HEK293 (cell line): Measurements from ENCODE around the gene UBE2C.
"Not testable (repeated sequence)": the region's sequence is repeated elsewhere in the genome, so short reads cannot be mapped to it uniquely, and the experiment has no call there.

Source experiments
- CTCF ChIA-PET: fragments of 350-600 bp; formaldehyde crosslinking; extraction: SDS; loops from one replicate; lab custom pipeline; 2021; ENCODE audit warnings: antibody characterized with exemption; lab: Yijun Ruan, JAX
- POLR2A ChIA-PET: fragments of 300-600 bp; formaldehyde crosslinking; extraction: SDS; loops from one replicate; lab custom pipeline; 2020; ENCODE audit warnings: antibody characterized with exemption, inconsistent platforms; lab: Yijun Ruan, JAX
- H3K27ac ChIP-seq: fragments of 200-500 bp; sonication (Bioruptor generic); 2 replicates; pipeline ENCODE4 v1.5.1; 2014; ENCODE audit warnings: low read depth, low read length, control low read depth, inconsistent platforms; ENCODE audit errors: extremely low read depth
- H3K36me3 ChIP-seq, 2 experiments: fragments of 200-500 bp in 1 of 2; sonication (Bioruptor generic) in 1 of 2; 1 replicate in 1 of 2; 2 replicates in 1 of 2; pipeline ENCODE4 v1.5.1; 2014 to 2017; ENCODE audit warnings: inconsistent platforms in 2 of 2, low read length in 2 of 2; ENCODE audit not compliant: control insufficient read depth in 2 of 2, insufficient read depth in 1 of 2
- H3K4me1 ChIP-seq: fragments of 200-500 bp; sonication (Bioruptor generic); 2 replicates; pipeline ENCODE4 v1.5.1; 2014; ENCODE audit warnings: mild to moderate bottlenecking, low read length, inconsistent platforms; ENCODE audit not compliant: control insufficient read depth, insufficient read depth
- H3K4me3 ChIP-seq: 2 replicates; pipeline ENCODE4 v1.5.1; 2011; ENCODE audit warnings: low read depth, mild to moderate bottlenecking, control low read depth, low read length, moderate library complexity
- H3K9me3 ChIP-seq: fragments of 200-500 bp; sonication (Bioruptor generic); 2 replicates; pipeline ENCODE4 v1.5.1; 2014; ENCODE audit warnings: low read depth, low read length, inconsistent platforms; ENCODE audit not compliant: control insufficient read depth, insufficient read depth
- BCL11B ChIP-seq: fragments of 450-650 bp; formaldehyde crosslinking; IDR thresholded peaks from 2 replicates; pipeline ENCODE4 v1.5.1; 2016; ENCODE audit warnings: low read depth, missing biosample characterization, missing genetic modification characterization
- KLF8 ChIP-seq: fragments of 450-650 bp; formaldehyde crosslinking; IDR thresholded peaks from 2 replicates; pipeline ENCODE4 v1.5.1; 2016; ENCODE audit warnings: missing biosample characterization, missing genetic modification characterization
- SCRT1 ChIP-seq: fragments of 450-650 bp; formaldehyde crosslinking; IDR thresholded peaks from 2 replicates; pipeline ENCODE4 v1.5.1; 2016; ENCODE audit warnings: missing biosample characterization, missing genetic modification characterization, borderline replicate concordance
- SCRT2 ChIP-seq: fragments of 450-650 bp; formaldehyde crosslinking; IDR thresholded peaks from 2 replicates; pipeline ENCODE4 v1.5.1; 2016; ENCODE audit warnings: missing biosample characterization, missing genetic modification characterization
- ZNF121 ChIP-seq: fragments of 450-650 bp; formaldehyde crosslinking; IDR thresholded peaks from 2 replicates; pipeline ENCODE4 v1.5.1; 2016; ENCODE audit warnings: missing biosample characterization, missing genetic modification characterization
- ZNF146 ChIP-seq: fragments of 450-650 bp; formaldehyde crosslinking; IDR thresholded peaks from 2 replicates; pipeline ENCODE4 v1.5.1; 2016; ENCODE audit warnings: missing biosample characterization, missing genetic modification characterization
- ZNF202 ChIP-seq: fragments of 450-650 bp; formaldehyde crosslinking; IDR thresholded peaks from 2 replicates; pipeline ENCODE4 v1.5.1; 2016; ENCODE audit warnings: missing biosample characterization, missing genetic modification characterization, borderline replicate concordance
- ZNF341 ChIP-seq: fragments of 450-650 bp; formaldehyde crosslinking; IDR thresholded peaks from 2 replicates; pipeline ENCODE4; 2016; ENCODE audit warnings: low read depth, missing biosample characterization, missing genetic modification characterization
- ZNF366 ChIP-seq: fragments of 450-650 bp; formaldehyde crosslinking; conservative IDR thresholded peaks from 2 replicates; pipeline ENCODE4 v1.5.1; 2016; ENCODE audit warnings: missing biosample characterization, missing genetic modification characterization
- ZNF571 ChIP-seq: fragments of 450-650 bp; formaldehyde crosslinking; IDR thresholded peaks from 2 replicates; pipeline ENCODE4 v1.5.0; 2017; ENCODE audit warnings: missing biosample characterization, missing genetic modification characterization
- ZNF623 ChIP-seq: fragments of 450-650 bp; formaldehyde crosslinking; IDR thresholded peaks from 2 replicates; pipeline ENCODE4 v1.5.1; 2016; ENCODE audit warnings: missing biosample characterization, missing genetic modification characterization
- ZNF629 ChIP-seq: fragments of 450-650 bp; formaldehyde crosslinking; IDR thresholded peaks from 2 replicates; pipeline ENCODE4 v1.5.1; 2017; ENCODE audit warnings: missing biosample characterization, missing genetic modification characterization
- ZNF654 ChIP-seq: fragments of 450-650 bp; formaldehyde crosslinking; IDR thresholded peaks from 2 replicates; pipeline ENCODE4 v1.5.1; 2016; ENCODE audit warnings: low read depth, missing biosample characterization, missing genetic modification characterization
- ZSCAN30 ChIP-seq: fragments of 450-650 bp; IDR thresholded peaks from 2 replicates; pipeline ENCODE4 v1.5.1; 2018; ENCODE audit warnings: missing biosample characterization, mild to moderate bottlenecking, missing genetic modification characterization, moderate library complexity
- ZXDB ChIP-seq: fragments of 450-650 bp; formaldehyde crosslinking; IDR thresholded peaks from 2 replicates; pipeline ENCODE4 v1.5.1; 2016; ENCODE audit warnings: missing biosample characterization, missing genetic modification characterization
- TF ChIP-seq, protein P1 (sequence below): fragments of 450-650 bp; formaldehyde crosslinking; IDR thresholded peaks from 2 replicates; pipeline ENCODE4 v1.5.1; 2016; ENCODE audit warnings: missing biosample characterization, missing genetic modification characterization
- TF ChIP-seq, protein P2 (sequence below): fragments of 450-650 bp; formaldehyde crosslinking; IDR thresholded peaks from 2 replicates; pipeline ENCODE4 v1.5.1; 2016; ENCODE audit warnings: missing biosample characterization, missing genetic modification characterization, low read depth
- TF ChIP-seq, protein P3 (sequence below): fragments of 450-650 bp; formaldehyde crosslinking; IDR thresholded peaks from 2 replicates; pipeline ENCODE4 v1.5.1; 2016; ENCODE audit warnings: missing biosample characterization, missing genetic modification characterization

UBE2C gene

DNA sequence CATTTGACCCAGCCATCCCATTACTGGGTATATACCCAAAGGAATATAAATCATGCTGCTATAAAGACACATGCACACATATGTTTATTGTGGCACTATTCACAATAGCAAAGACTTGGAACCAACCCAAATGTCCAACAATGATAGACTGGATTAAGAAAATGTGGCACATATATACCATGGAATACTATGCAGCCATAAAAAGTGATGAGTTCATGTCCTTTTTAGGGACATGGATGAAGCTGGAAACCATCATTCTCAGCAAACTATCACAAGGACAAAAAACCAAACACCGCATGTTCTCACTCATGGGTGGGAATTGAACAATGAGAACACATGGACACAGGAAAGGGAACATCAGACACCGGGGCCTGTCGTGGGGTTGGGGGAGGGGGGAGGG lies 14.5 kb upstream of the UBE2C start:
- peaks cover 24 to 62% of the 10 kb centered on the region in 2 experiments for H3K36me3 ChIP-seq
- peak; percentile 99 for TF ChIP-seq ZNF146 (tag by site-specific recombination)
- H3K27ac ChIP-seq, H3K4me1 ChIP-seq, H3K9me3 ChIP-seq, H3K4me3 ChIP-seq: not testable (repeated sequence)
- ChIA-PET POLR2A (interaction anchor here (2.4 kb wide), 1 partner anchor 136 kb away, joined by 9 read pairs; the partner anchor contains the start of gene PCIF1), CTCF (interaction anchor here (1.0 to 3.9 kb wide), 8 partner anchors 10 to 288 kb away, joined by 4 to 22 read pairs (median 12); partner anchors contain the start of gene ZSWIM1)

DNA sequence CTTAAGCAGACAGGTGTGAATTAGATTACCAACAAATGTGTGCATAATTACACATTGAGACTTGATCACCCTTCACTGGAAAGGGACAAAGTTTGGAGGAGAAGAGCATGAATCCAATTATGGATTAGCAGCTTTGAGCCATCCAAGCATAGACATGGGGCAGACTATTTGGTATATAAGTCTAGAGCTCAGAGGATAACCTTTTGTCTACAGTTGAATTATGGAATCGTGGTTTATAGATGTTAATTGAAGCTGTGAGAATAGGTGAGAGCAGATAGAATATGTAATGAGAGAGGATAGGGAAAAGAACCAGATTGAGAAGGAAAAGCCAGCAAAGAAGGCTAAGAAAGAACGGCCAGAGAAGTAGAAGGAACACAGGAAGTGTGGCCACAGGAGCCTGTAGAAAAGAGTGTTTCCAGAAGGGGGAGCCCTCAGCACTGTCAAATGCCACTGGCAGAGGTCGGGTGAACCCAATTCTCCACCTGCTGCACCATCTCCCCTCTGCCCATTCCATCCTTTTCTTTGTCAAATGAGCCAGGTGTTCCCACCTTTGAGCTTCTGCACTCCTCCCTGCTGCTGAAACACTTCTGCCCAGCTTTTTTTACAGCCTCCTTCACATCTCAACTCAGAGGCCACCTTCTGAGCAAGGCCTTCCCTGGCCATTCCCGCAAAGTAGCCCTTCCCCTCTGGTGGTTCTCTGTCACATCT lies 13.4 kb upstream of the UBE2C start:
- peaks cover 22 to 67% of the 10 kb centered on the region in 2 experiments for H3K36me3 ChIP-seq
- TF ChIP-seq ZNF623 (tag by site-specific recombination) (no peak), ZNF571 (tag by site-specific recombination) (no peak), SCRT1 (tag by site-specific recombination) (peak; percentile 64; the same call in 1 of the 2 replicates), ZNF654 (peak; percentile 92), BCL11B (tag by site-specific recombination) (no peak), ZNF341 (tag by site-specific recombination) (peak; percentile 88), ZXDB (no peak), ZNF121 (tag by site-specific recombination) (no peak), SCRT2 (peak; percentile 81), ZSCAN30 (tag by site-specific recombination) (no peak), KLF8 (tag by site-specific recombination) (no peak), ZNF629 (no peak), ZNF202 (tag by site-specific recombination) (no peak), ZNF366 (tag by site-specific recombination) (peak; percentile 51)
- TF ChIP-seq, protein P1, sequence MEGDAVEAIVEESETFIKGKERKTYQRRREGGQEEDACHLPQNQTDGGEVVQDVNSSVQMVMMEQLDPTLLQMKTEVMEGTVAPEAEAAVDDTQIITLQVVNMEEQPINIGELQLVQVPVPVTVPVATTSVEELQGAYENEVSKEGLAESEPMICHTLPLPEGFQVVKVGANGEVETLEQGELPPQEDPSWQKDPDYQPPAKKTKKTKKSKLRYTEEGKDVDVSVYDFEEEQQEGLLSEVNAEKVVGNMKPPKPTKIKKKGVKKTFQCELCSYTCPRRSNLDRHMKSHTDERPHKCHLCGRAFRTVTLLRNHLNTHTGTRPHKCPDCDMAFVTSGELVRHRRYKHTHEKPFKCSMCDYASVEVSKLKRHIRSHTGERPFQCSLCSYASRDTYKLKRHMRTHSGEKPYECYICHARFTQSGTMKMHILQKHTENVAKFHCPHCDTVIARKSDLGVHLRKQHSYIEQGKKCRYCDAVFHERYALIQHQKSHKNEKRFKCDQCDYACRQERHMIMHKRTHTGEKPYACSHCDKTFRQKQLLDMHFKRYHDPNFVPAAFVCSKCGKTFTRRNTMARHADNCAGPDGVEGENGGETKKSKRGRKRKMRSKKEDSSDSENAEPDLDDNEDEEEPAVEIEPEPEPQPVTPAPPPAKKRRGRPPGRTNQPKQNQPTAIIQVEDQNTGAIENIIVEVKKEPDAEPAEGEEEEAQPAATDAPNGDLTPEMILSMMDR (tag by site-specific recombination), result peak; percentile 82
- TF ChIP-seq, protein P2, sequence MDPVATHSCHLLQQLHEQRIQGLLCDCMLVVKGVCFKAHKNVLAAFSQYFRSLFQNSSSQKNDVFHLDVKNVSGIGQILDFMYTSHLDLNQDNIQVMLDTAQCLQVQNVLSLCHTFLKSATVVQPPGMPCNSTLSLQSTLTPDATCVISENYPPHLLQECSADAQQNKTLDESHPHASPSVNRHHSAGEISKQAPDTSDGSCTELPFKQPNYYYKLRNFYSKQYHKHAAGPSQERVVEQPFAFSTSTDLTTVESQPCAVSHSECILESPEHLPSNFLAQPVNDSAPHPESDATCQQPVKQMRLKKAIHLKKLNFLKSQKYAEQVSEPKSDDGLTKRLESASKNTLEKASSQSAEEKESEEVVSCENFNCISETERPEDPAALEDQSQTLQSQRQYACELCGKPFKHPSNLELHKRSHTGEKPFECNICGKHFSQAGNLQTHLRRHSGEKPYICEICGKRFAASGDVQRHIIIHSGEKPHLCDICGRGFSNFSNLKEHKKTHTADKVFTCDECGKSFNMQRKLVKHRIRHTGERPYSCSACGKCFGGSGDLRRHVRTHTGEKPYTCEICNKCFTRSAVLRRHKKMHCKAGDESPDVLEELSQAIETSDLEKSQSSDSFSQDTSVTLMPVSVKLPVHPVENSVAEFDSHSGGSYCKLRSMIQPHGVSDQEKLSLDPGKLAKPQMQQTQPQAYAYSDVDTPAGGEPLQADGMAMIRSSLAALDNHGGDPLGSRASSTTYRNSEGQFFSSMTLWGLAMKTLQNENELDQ (tag by site-specific recombination), result no peak
- TF ChIP-seq, protein P3, sequence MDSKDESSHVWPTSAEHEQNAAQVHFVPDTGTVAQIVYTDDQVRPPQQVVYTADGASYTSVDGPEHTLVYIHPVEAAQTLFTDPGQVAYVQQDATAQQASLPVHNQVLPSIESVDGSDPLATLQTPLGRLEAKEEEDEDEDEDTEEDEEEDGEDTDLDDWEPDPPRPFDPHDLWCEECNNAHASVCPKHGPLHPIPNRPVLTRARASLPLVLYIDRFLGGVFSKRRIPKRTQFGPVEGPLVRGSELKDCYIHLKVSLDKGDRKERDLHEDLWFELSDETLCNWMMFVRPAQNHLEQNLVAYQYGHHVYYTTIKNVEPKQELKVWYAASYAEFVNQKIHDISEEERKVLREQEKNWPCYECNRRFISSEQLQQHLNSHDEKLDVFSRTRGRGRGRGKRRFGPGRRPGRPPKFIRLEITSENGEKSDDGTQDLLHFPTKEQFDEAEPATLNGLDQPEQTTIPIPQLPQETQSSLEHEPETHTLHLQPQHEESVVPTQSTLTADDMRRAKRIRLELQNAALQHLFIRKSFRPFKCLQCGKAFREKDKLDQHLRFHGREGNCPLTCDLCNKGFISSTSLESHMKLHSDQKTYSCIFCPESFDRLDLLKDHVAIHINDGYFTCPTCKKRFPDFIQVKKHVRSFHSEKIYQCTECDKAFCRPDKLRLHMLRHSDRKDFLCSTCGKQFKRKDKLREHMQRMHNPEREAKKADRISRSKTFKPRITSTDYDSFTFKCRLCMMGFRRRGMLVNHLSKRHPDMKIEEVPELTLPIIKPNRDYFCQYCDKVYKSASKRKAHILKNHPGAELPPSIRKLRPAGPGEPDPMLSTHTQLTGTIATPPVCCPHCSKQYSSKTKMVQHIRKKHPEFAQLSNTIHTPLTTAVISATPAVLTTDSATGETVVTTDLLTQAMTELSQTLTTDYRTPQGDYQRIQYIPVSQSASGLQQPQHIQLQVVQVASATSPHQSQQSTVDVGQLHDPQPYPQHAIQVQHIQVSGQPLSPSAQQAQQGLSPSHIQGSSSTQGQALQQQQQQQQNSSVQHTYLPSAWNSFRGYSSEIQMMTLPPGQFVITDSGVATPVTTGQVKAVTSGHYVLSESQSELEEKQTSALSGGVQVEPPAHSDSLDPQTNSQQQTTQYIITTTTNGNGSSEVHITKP (tag by site-specific recombination), result 0 out of 2 replicates have a peak, but pooled peaks have one; percentile 43
- TF ChIP-seq, all 188 proteins: peak for 7
- H3K4me1 ChIP-seq, result no peaks in the 10 kb centered on the region
- H3K9me3 ChIP-seq, result no peaks in the 10 kb centered on the region
- CTCF ChIA-PET, result interaction anchor here (0.6 to 3.9 kb wide), 48 partner anchors 9 to 1611 kb away, joined by 3 to 22 read pairs (median 4); partner anchors contain the start of genes ACOT8, SNX21, ZSWIM1 and ZSWIM3
- POLR2A ChIA-PET, result interaction anchor here (0.6 to 2.4 kb wide), 4 partner anchors 18 to 159 kb away, joined by 3 to 9 read pairs (median 6); partner anchors contain the start of genes PCIF1 and ZSWIM1
- H3K27ac ChIP-seq, result no peak overlapping the region
- H3K4me3 ChIP-seq, result no peak overlapping the region
